GM15510 (cell line): Measurements from ENCODE around the gene ARHGAP26.

Source experiments
- POLR2A ChIP-seq: IDR thresholded peaks from 3 replicates; pipeline ENCODE4 v1.6.1; 2011; ENCODE audit warnings: borderline replicate concordance; ENCODE audit not compliant: insufficient read length; ENCODE audit errors: extremely low read depth

Gene ARHGAP26

DNA sequence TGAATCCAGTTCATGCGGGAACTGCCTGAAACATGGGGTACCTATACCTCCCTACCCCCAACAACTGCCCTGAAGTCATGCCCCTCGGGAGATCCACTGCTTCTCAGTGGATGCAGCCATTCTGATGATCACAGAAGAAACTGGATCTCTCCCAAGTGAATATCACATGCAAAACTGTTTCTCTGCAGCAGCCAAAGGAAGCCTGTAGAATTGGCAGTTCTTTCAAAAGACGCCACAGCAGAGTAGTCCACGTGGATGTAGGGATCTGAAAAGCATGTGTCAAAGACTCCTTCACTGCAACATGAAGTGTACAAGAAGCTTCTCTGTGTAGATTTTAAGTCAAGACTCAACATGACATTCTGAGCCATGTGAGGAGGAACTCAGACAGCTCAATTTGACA, 346.6 kb downstream of the ARHGAP26 start:
- no peak for TF ChIP-seq POLR2A

DNA sequence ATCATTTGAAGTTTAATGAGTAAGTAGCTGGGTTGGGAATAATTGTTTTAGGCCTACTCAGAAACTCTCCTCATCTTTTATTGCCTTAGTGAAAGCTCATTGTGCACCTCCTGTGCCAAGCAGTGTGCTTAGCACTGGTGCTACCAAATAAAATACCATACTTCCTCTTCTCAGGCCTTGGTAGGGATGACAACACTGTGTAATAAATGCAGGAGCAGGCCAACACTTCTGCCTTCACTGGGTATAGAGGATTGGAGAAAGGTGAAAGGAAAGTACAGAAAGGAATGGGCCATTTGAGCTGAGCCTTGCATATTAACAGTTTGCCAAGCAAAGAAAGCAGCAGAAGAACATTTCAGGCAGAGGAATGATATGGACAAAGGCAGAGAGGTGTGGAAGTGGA, 347.6 kb downstream of the ARHGAP26 start:
- no peak for TF ChIP-seq POLR2A

DNA sequence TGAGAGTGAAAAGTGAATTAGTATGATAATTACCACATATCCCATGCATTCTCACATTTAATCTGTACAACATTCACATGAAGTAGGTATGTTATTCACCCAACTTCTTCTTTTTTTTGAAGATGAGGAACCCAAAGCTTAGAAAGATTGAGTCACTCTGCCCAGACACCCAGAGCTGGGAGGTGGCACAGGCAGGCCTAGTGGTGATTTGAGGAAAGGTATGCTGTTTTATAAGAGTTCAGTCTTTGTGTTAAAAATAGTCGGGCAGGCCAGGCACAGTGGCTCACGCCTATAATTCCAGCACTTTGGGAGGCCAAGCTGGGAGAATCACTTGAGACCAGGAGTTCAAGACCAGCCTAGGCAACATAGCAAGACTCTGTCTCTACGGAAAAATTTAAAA, 348.0 kb downstream of the ARHGAP26 start:
- TF ChIP-seq POLR2A = no peak

DNA sequence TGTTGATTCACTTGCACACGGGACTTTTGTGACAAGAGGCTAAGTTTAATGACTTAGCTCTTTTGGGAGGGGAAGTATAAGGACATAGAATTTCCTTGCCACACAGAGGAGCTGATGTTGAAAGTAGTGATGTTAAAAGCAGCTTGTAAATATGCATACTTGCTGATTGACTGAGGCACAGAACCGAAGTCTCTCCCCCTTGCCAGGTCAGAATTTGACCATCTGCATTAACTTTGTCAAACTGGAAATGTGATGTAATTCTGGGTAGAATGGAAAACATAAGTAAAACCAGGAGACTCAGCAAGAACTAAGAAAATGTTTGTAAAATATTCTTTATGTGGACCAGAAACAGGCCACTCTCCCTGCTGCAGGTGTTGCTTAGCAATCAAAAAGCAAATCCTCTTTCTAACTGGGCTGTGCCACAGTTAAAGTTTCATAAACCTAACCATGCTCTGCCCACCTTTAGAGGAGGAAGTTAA, 349.2 kb downstream of the ARHGAP26 start:
- no peak for TF ChIP-seq POLR2A

DNA sequence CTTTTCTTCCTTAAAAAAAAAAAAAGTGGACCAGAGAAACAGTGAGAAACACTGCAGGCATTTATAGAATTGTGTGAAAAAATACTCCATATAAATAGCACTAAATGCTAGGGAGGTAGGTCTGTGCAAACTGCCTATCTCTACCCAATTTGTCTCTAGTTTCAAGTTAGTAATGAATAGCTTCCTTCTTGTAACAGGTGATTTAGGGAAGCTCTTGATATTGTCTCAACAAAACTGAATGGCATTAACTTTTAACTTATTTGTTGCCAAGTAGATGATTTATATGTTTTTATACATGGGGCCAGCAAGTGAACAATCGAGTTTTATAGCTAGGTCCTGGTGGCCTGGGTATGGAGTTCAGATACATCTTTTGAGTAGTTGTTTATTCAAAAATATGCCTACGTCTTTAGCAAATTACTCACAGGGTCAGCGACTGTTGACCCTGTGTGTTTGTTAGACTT, 349.7 kb downstream of the ARHGAP26 start:
- TF ChIP-seq POLR2A = no peak

DNA sequence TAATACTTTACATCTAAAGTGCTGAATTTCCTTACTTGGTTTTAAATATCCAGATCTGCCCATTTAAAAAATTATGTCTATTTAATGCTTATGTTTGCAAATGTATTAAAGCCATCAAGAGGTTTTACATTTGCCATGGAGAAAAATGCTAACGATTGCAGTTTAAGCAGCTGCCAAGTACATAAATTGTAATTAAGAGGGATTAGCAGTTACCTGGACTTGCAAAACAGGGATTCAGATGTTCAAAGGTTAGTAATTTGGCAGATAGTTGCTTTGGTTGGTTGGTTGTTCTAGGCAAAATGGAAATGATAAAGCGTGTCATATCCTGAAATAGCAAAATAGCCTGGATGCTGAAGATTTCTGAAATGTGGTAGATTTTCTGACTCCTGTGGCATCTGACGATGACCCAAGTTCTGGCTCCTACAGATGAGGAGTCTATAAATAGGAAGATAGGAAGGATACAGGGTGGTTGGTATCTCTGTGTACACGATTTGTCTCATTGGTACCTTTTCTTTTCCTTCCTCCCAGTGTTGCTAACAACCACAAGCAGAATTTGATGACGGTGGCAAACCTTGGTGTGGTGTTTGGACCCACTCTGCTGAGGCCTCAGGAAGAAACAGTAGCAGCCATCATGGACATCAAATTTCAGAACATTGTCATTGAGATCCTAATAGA, 350.4 kb downstream of the ARHGAP26 start:
- TF ChIP-seq POLR2A = no peak

DNA sequence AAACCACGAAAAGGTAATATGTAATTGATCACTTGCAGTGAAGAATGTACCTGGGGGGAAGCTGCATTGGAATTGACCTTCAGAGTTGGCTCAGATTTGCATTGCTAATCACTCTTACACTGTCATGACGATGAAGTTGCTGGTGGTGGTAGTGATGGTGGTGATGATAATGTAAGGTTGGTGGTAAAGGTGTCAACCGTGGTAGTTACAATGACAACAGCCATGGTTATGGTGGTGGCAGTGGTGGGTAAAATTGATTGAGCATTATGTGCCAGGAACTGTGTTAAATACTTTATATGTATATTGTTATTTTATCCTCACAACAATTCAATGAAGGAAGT, 350.9 kb downstream of the ARHGAP26 start:
- no peak for TF ChIP-seq POLR2A

DNA sequence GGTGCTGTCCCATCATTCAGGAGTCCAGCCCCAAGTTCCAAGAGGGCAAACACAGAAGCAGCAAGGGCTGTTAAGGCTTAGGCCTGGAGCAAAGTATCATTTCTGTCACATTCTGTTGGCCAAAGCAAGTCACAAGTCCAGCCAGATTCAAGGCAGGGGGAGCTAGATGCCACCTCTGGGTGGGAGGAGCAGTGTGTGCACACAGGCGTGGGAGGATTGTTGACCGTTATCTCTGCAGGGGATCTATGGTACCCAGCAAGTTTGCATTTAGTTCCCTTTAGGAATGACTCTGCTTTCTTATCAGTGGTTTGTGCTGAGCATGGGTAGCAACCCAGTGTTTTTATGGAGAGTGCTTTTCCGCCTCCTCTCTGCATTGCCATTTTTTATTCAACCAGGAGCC, 354.4 kb downstream of the ARHGAP26 start:
- TF ChIP-seq POLR2A = no peak

DNA sequence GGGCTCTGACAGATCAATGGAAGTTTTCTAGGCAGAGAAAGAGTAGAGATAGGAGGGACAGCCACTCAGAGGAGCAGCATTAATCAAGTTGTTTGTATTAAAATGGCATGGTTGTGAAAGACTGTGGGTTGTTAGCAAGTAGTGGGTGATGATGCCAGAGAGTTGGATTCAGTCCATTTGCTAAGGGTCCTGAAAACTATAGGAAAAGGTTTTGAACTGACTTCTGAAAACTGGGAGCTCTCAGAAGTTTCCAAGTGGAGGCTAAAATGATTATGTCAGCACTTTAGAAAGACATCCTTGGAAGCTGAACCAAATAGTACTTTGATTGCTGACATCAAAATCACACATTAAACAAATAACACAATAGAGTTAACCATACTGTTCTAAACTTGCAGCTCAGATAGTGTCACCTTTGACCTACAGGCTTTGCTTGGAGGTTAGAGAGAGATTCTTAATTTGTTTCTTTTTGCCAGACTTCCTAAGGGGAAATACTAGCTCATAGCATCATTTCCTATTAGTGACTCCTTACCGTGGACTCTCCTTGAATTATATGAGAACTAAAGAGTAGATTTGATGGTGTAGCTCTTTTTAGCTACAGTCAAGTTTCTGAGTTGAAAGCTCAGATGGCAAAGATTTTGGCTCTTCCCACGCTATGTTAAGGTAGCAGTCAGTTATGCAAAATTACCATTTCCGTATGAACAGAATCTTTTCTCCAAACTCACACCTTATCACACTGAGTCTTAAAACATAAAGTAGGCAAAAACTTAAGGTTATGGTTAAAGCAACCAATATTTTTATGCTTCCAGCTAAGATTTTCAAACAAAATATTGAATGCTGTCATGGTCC, 356.2 kb downstream of the ARHGAP26 start:
- no peak for TF ChIP-seq POLR2A

DNA sequence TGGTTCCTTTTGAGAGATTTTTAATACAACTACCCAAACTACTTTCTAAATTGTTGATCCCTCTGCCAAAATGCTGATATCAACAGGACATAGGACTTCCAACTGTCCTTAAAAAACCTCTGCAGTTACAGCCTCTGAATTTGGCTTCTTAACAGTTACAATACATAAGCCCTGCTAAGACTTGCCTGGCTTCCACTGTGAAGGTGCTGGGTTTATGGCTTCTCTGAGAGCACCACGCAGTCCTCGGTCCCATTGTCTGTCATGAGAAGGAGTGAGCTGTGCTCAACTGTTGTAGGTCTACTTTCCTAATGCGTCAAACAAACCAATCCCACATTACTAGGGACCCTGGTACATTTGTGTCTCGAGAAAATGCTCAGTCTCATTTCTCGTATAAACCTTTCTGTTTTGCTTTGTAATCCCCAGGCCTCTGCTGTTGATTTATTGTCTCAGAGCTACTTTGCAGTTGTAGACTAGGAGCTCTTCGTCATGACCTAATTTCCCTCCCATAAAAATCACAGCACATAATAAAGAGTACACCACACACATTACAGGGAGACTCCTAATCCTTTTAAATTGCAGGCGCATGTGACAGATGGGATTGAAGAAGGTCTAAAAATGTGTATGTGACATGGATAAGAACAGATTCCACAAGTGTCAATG, 358.4 kb downstream of the ARHGAP26 start:
- TF ChIP-seq POLR2A = no peak

DNA sequence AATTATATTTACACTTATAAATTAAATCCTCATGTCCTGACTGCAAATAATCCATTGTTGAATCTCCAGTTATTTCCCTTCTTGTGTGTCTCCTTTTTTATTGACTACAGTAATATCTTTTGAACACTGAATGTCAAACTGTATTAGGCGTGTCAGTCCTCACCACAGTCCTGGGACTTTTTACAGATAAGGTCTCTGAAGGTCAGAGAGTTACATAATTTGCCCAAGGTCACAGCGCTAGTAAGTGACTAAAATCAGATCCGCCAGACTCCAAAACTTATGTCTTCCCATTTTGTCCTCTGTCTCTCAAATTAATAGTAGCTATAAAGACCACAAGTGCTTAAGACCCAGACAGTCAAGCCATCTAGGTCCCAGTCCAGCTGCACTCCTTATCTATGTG, 359.0 kb downstream of the ARHGAP26 start:
- TF ChIP-seq POLR2A = no peak

DNA sequence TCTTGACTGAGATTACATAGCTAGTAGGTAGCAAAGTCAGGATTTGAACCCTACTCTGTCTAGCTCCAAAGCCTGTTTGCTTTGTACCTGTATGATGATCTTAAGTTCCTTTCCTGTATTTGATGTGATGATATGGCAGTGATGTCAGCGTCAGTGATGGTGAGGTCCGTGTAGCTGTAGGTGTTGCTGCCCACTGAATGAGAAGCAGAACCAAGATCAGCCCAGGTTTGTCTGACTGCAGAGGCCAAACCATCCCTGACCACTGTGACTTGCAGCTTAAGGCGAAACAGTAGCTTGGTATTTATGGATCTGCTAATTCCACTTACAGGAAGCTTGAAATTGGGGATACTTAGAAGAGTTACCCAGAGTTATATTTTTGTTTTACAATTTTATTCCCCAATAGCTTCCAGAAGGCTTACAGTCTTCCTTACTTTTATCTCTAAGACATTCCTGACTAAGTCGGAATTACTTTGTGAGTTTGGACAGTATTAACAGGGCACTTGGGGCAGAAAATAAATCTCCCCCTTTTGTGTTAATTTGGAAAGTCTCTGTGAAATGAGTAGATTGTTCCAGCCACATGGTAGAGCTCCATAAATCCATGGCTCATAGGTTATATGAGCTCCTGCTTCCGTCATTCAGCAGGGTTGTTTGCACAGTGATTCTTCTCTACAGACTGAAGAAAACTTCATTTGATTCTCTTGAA, 359.9 kb downstream of the ARHGAP26 start:
- TF ChIP-seq POLR2A = no peak

DNA sequence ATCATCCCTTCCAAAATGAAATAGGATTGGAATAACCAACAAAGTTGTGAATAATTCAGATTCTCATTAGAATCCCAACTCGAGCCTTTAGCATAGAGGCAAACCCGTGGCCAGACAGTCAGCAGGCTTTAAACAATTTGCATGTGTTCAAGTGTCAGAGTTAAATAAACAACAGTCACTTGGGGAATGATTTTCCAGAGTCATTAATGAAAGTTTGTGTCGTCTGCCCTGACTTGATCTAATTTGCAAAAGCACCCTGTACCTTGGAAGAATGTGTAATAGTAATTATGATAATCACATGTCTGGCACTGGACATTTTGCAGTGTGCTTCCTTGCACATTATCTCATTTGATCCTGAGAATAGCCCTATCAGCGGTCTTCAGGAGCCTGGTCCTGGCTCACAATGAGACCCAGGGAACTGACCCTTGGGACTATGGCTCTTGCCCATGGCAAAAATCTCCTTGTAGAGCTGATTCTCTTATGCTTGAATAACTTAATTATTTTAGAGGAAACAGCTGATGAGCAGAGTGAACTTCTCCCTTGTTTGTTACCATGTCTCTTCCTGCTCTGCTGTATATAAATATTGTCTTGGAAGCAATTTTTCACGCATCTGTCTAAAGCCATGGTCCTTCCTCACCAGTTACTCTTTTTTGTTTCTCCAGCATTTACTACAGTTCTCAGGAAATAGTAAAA, 360.6 kb downstream of the ARHGAP26 start:
- no peak for TF ChIP-seq POLR2A

DNA sequence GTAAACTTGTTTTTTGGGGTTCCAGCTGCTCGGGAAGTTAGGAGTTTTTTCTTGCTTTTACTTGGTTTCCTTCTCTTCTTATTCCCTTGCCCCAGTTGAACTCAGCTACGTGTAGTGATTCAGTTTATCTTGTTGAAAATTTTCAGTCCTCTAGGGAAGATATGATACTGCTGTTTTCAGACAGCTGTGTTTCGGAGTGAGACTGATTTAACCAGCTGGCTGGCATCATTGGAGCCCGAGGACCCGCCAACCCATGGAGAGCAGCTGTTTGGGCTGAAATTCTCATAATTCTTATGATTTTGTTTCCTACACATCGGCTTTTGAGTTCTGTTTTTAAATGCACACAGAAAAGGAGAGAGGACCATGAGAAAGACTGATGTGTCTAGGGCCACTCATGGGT, 361.8 kb downstream of the ARHGAP26 start:
- TF ChIP-seq POLR2A = no peak
